GM19397 (cell line): ENCODE measurements around the gene IFNK.

Experiments used
- ATAC-seq: cut with Tn5 transposase; IDR thresholded peaks from one replicate; pipeline ENCODE4 v1.9.1; 2021; ENCODE audit warnings: mild to moderate bottlenecking, moderate library complexity; ENCODE audit not compliant: unreplicated experiment

IFNK gene

GRCh38 chr9:27572061-27572460 lies 48.0 kb downstream of the IFNK start:
- ATAC-seq: no peak

GRCh38 chr9:27572566-27572917 lies 48.5 kb downstream of the IFNK start:
- ATAC-seq: peak; percentile 22

GRCh38 chr9:27572918-27573633 lies 49.0 kb downstream of the IFNK start, which contains the start of gene C9orf72:
TSS of gene C9orf72 (minus strand) at chr9:27573481. CDS start at chr9:27567120, 6,361 bp downstream.
- ATAC-seq: peak; percentile 79

GRCh38 chr9:27573634-27574590 lies 49.8 kb downstream of the IFNK start:
- peak; percentile 86 for ATAC-seq
